Nephron progenitor cell (in vitro differentiated cells): Measurements from ENCODE around the gene MYBBP1A.

Experiments used
- DNase-seq: peaks from one replicate; pipeline ENCODE4 v3.0.0; 2021
- H3K27ac Mint-ChIP-seq: 2 replicates; pipeline ENCODE4 v1.8.0; 2021; ENCODE audit warnings: mild to moderate bottlenecking, moderate library complexity, mixed read lengths
- H3K27me3 Mint-ChIP-seq: 2 replicates; pipeline ENCODE4 v1.8.0; 2021; ENCODE audit warnings: mild to moderate bottlenecking, low read depth, mixed read lengths; ENCODE audit not compliant: poor library complexity
- H3K36me3 Mint-ChIP-seq: 2 replicates; pipeline ENCODE4 v1.8.0; 2021; ENCODE audit warnings: low read depth, mixed read lengths
- H3K4me1 Mint-ChIP-seq: 2 replicates; pipeline ENCODE4 v1.8.0; 2021; ENCODE audit warnings: mixed read lengths
- H3K4me3 Mint-ChIP-seq: 2 replicates; pipeline ENCODE4 v1.8.0; 2021; ENCODE audit warnings: mild to moderate bottlenecking, moderate library complexity, mixed read lengths
- H3K9me3 Mint-ChIP-seq: 2 replicates; pipeline ENCODE4 v1.8.0; 2021; ENCODE audit warnings: mild to moderate bottlenecking, moderate library complexity, mixed read lengths
- TF ChIP-seq, protein P1 (sequence below): fragments of 200-600 bp; sonication (generic); IDR thresholded peaks from 2 replicates; pipeline ENCODE4 v1.5.0; 2021; ENCODE audit warnings: antibody characterized with exemption

Gene MYBBP1A

DNA sequence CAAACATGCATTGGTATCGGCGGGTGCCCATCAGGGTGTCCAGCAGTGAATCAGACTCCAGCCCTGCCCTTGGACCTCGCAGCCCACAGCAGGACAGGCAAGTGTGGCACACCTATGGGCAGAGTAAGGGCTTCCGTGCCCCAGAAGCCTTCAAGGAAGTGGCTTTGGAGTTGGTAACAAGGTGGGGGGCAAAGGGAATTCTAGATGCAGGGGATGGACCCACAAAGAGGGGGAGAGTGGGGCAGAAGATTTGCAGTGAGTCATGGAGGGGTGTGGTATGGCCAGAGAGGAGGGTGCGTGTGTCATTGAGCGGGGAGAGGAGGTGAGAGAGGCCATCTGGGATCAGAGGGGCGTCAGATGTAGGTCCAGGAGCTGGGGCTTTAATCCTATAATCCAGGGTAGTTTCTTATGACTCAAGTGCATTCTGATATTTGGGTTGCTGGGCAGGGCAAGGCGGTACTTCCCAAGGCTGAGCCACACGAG is 65.0 kb downstream of the MYBBP1A start:
- no peak overlapping the region for H3K4me3 Mint-ChIP-seq

DNA sequence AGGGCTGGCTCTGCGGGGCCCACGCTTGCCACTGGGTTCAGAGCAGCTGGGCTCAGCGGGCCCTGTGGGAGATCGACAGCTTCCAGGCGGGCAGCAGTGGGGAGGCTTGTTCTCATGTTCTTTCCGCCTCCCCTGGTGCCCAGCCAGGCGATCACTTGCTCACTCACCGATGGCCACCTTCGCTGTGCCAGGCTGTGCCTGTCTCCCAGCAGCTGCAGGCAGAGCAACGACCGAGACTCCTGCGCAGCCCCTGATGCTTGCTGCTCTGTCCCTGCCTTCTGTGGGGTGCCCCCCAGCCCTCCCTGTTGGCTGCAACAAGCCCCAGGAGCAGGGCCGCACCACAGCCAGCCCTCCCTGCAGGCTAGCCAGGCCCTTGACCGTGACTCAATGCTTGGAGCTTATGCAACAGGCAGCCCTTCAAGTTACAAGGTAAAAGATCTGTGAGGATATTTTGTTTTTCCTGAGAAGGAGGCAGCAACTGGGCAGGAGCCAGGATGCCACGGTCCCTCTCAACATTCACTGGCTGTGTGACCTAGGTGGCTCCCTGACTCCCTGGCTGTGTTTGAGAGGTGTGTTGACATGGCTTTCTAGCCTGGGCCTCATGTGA is 66.1 kb downstream of the MYBBP1A start:
- Mint-ChIP-seq H3K36me3 (no peaks in the 10 kb centered on the region), H3K9me3 (no peaks in the 10 kb centered on the region), H3K27me3 (peaks cover 20% of the 10 kb centered on the region), H3K27ac (no peak overlapping the region), H3K4me3 (no peak overlapping the region), H3K4me1 (peaks cover 10% of the 10 kb centered on the region)
- TF ChIP-seq, protein P1, sequence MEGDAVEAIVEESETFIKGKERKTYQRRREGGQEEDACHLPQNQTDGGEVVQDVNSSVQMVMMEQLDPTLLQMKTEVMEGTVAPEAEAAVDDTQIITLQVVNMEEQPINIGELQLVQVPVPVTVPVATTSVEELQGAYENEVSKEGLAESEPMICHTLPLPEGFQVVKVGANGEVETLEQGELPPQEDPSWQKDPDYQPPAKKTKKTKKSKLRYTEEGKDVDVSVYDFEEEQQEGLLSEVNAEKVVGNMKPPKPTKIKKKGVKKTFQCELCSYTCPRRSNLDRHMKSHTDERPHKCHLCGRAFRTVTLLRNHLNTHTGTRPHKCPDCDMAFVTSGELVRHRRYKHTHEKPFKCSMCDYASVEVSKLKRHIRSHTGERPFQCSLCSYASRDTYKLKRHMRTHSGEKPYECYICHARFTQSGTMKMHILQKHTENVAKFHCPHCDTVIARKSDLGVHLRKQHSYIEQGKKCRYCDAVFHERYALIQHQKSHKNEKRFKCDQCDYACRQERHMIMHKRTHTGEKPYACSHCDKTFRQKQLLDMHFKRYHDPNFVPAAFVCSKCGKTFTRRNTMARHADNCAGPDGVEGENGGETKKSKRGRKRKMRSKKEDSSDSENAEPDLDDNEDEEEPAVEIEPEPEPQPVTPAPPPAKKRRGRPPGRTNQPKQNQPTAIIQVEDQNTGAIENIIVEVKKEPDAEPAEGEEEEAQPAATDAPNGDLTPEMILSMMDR: no peak
- no peak for DNase-seq

More for the DNA sequence above, 65.0 kb downstream of the MYBBP1A start:
- Mint-ChIP-seq H3K27me3 (peaks cover 26% of the 10 kb centered on the region), H3K9me3 (no peaks in the 10 kb centered on the region), H3K27ac (no peak overlapping the region), H3K36me3 (no peaks in the 10 kb centered on the region), H3K4me1 (peaks cover 9% of the 10 kb centered on the region)
- TF ChIP-seq, protein P1: no peak
- no peak for DNase-seq
